Heart left ventricle (tissue), 13 donors: ENCODE measurements around the gene ALS2CL.

ENCODE experiments used
- CTCF ChIP-seq, 12 donors: fragments of 200-600 bp; sonication (generic) in 4 of 12; IDR thresholded peaks; one replicate each; pipeline versions ENCODE4 v1.5.0 to v1.8.0; 2018 to 2022; ENCODE audit warnings: antibody characterized with exemption in 12 of 12, mild to moderate bottlenecking in 5 of 12
- POLR2A ChIP-seq, 2 donors: fragments of 450-650 bp; IDR thresholded peaks; one replicate each; pipeline ENCODE4 v1.6.1; 2017; ENCODE audit warnings: antibody characterized with exemption in 2 of 2, mild to moderate bottlenecking in 2 of 2, moderate library complexity in 2 of 2
- donor health status: ischemic (EF 13 %, LVEDD 7.1; RV severe dilation, severe dysfunction).
- donor health status: DM: no; HTN: yes; CAD: no.
- donor health status: DM: no; HTN: no; CAD: no.
- donor health status: ischemic (EF 25% LVEDD 6.9; RV normal size, moderate dysfunction).
- donor health status: ischemic (EF 25% LVEDD 5.7; RV mildly dilated, moderate dysfunction).
- donor health status: ischemic (EF 35%, LVEDD 5.7; RV mildly dilated, moderate dysfunction).
- donor health status: nonischemic (EF 11% LVEDD 7.7; RV severe dilation, severe dysfunction).
- donor health status: DM: yes; HTN: yes; CAD: no.
- donor health status: PGD.
- donor health status: ischemic (EF 29% LVEDD 5.4; RV normal size, mild dysfunction).
- donor health status: nonischemic (EF 23%, LVEDD 6.1; RV moderate dilation, normal function).

DNA sequence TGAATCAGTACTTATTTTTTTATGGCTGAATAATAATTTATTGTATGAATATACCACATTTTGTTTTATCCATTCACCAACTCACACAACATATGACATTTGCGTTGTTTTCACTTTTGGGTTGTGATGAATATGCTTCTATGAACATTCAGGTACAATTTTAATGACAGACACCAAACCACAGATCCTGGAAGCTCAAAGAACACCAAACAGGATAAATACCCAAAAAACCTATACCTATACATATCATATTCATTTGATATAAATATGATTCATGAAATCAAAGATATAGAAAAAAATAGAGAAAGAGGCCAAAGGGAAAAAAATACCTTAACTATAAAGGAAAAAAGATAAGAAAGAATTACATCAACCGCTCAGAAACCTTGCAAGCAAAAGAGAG is 45.4 kb downstream of the ALS2CL start:
- TF ChIP-seq CTCF (IDR thresholded peaks at IDR 0.05) (no peak), POLR2A (IDR thresholded peaks at IDR 0.05) (no peak)
